D721Med (cell line): ENCODE data around the gene RPS15.
A peak's percentile ranks its signal among the peaks of the same experiment; 100 is the strongest.

Source experiments
- DNase-seq: peaks from one replicate; pipeline ENCODE4 v3.0.0; 2011; ENCODE audit warnings: low spot score; ENCODE audit not compliant: insufficient read length
- FAIRE-seq: peaks from 2 replicates; lab custom pipeline; 2011; peaks lifted over from hg19 to GRCh38; lab: Jason Lieb, UNC
- TF ChIP-seq, protein P1 (sequence below): IDR thresholded peaks from 2 replicates; pipeline ENCODE4 v1.5.1; 2012; ENCODE audit warnings: mild to moderate bottlenecking, control low read depth; ENCODE audit not compliant: insufficient read depth; ENCODE audit errors: missing control alignments

Gene RPS15

DNA sequence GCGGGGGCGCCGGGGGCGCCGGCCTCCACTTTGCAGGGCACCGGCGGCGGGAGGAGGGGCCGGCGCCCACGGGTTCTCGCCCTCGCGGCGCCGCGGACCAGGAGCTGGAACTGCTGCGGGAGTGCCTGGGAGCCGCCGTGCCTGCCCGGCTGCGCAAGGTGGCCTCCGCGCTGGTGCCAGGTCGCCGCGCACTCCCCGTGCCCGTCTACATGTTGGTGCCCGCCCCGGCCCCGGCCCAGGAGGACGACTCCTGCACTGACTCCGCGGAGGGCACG lies 29.0 kb downstream of the RPS15 start:
- TF ChIP-seq, protein P1, sequence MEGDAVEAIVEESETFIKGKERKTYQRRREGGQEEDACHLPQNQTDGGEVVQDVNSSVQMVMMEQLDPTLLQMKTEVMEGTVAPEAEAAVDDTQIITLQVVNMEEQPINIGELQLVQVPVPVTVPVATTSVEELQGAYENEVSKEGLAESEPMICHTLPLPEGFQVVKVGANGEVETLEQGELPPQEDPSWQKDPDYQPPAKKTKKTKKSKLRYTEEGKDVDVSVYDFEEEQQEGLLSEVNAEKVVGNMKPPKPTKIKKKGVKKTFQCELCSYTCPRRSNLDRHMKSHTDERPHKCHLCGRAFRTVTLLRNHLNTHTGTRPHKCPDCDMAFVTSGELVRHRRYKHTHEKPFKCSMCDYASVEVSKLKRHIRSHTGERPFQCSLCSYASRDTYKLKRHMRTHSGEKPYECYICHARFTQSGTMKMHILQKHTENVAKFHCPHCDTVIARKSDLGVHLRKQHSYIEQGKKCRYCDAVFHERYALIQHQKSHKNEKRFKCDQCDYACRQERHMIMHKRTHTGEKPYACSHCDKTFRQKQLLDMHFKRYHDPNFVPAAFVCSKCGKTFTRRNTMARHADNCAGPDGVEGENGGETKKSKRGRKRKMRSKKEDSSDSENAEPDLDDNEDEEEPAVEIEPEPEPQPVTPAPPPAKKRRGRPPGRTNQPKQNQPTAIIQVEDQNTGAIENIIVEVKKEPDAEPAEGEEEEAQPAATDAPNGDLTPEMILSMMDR = no peak
- DNase-seq = no peak
- FAIRE-seq = no peak

DNA sequence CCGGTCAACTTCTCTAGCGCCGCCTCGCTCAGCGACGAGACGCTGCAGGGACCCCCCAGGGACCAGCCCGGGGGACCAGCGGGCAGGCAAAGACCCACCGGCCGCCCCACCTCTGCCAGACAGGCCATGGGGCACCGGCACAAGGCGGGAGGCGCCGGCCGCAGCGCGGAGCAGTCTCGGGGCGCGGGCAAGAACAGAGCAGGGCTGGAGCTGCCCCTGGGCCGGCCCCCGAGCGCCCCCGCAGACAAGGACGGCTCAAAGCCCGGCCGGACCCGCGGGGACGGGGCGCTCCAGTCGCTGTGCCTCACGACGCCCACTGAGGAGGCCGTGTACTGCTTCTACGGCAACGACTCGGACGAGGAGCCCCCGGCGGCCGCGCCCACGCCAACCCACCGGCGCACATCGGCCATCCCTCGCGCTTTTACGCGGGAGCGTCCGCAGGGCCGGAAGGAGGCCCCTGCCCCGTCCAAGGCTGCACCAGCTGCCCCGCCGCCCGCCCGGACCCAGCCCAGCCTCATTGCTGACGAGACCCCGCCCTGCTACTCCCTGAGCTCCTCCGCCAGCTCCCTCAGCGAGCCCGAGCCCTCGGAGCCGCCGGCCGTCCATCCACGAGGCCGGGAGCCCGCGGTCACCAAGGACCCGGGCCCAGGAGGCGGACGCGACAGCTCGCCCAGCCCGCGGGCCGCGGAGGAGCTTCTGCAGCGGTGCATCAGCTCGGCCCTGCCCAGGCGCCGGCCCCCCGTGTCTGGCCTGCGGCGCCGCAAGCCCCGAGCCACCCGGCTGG lies 29.5 kb downstream of the RPS15 start:
- FAIRE-seq (no peak), DNase-seq (no peak)
- TF ChIP-seq, protein P1 = no peak

DNA sequence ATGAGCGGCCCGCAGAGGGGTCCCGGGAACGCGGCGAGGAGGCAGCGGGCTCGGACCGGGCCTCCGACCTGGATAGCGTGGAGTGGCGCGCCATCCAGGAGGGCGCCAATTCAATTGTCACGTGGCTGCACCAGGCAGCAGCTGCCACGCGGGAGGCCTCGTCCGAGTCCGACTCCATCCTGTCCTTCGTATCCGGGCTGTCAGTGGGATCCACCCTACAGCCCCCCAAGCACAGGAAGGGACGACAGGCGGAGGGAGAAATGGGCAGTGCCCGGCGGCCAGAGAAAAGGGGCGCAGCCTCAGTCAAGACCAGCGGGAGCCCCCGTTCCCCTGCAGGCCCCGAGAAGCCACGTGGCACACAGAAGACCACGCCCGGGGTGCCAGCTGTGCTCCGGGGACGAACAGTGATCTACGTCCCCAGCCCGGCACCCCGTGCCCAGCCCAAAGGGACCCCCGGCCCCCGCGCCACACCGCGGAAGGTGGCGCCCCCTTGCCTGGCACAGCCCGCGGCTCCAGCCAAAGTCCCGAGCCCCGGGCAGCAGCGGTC lies 30.2 kb downstream of the RPS15 start:
- TF ChIP-seq, protein P1 = no peak
- FAIRE-seq (no peak), DNase-seq (no peak)

DNA sequence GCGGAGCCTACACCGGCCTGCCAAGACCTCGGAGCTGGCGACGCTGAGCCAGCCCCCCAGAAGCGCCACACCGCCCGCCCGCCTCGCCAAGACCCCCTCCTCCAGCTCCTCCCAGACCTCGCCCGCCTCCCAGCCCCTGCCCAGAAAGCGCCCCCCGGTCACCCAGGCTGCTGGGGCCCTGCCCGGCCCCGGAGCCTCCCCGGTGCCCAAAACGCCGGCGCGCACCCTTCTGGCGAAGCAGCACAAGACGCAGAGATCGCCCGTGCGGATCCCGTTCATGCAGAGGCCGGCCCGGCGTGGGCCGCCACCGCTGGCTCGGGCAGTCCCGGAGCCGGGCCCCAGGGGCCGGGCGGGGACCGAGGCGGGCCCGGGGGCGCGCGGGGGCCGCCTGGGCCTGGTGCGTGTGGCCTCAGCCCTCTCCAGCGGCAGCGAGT lies 30.6 kb downstream of the RPS15 start:
- TF ChIP-seq, protein P1 = peak; percentile 22
- no peak for FAIRE-seq

DNA sequence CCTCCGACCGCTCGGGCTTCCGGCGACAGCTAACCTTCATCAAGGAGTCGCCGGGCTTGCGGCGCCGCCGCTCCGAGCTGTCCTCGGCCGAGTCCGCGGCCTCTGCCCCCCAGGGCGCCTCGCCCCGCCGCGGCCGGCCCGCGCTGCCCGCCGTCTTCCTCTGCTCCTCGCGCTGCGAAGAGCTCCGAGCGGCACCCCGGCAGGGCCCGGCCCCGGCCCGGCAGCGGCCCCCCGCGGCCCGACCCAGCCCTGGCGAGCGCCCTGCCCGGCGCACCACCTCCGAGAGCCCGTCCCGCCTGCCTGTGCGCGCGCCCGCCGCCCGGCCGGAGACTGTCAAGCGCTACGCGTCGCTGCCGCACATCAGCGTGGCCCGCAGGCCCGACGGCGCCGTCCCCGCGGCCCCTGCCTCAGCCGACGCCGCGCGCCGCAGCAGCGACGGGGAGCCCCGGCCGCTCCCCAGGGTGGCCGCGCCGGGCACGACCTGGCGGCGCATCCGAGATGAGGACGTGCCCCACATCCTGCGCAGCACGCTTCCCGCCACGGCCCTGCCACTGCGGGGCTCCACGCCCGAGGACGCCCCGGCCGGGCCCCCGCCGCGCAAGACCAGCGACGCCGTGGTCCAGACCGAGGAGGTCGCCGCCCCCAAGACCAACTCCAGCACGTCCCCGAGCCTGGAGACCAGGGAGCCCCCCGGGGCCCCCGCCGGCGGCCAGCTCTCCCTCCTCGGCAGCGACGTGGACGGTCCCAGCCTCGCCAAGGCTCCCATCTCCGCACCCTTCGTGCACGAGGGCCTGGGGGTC lies 31.3 kb downstream of the RPS15 start:
- no peak for DNase-seq
- FAIRE-seq = no peak
- TF ChIP-seq, protein P1 = no peak

More for the DNA sequence above, 30.6 kb downstream of the RPS15 start:
- no peak for DNase-seq

DNA sequence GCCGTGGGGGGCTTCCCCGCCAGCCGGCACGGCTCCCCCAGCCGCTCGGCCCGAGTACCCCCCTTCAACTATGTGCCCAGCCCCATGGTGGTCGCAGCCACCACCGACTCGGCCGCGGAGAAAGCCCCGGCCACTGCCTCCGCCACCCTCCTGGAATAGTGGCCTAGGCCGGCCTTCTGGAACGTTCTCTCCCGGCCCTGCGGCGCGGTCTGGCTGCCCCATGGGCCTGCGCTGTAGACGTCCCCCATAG lies 31.8 kb downstream of the RPS15 start:
- TF ChIP-seq, protein P1 = no peak
- no peak for FAIRE-seq
- DNase-seq = no peak
